Hippocampal formation (tissue), 2 donors: ENCODE data around the gene BLTP3A.
"Not testable (repeated sequence)": the region's sequence is repeated elsewhere in the genome, so short reads cannot be mapped to it uniquely, and the experiment has no call there.

Experiments used
- DNase-seq, 2 donors: peaks; one replicate each; lab custom pipeline; 2025; lab: John Stamatoyannopoulos, UW

The BLTP3A gene, protein sequence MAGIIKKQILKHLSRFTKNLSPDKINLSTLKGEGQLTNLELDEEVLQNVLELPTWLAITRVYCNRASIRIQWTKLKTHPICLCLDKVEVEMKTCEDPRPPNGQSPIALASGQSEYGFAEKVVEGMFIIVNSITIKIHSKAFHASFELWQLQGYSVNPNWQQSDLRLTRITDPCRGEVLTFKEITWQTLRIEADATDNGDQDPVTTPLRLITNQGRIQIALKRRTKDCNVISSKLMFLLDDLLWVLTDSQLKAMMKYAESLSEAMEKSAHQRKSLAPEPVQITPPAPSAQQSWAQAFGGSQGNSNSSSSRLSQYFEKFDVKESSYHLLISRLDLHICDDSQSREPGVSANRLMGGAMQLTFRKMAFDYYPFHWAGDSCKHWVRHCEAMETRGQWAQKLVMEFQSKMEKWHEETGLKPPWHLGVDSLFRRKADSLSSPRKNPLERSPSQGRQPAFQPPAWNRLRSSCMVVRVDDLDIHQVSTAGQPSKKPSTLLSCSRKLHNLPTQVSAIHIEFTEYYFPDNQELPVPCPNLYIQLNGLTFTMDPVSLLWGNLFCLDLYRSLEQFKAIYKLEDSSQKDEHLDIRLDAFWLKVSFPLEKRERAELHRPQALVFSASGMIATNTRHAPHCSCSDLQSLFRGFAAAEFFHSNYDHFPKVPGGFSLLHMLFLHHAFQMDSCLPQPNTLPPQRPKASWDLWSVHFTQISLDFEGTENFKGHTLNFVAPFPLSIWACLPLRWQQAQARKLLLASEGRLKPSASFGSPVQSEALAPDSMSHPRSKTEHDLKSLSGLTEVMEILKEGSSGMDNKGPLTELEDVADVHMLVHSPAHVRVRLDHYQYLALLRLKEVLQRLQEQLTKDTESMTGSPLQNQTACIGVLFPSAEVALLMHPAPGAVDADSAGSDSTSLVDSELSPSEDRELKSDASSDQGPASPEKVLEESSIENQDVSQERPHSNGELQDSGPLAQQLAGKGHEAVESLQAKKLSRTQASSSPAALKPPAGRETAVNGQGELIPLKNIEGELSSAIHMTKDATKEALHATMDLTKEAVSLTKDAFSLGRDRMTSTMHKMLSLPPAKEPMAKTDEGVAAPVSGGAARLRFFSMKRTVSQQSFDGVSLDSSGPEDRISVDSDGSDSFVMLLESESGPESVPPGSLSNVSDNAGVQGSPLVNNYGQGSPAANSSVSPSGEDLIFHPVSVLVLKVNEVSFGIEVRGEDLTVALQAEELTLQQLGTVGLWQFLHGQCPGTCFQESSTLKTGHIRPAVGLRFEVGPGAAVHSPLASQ (N-terminal part only)

DNA sequence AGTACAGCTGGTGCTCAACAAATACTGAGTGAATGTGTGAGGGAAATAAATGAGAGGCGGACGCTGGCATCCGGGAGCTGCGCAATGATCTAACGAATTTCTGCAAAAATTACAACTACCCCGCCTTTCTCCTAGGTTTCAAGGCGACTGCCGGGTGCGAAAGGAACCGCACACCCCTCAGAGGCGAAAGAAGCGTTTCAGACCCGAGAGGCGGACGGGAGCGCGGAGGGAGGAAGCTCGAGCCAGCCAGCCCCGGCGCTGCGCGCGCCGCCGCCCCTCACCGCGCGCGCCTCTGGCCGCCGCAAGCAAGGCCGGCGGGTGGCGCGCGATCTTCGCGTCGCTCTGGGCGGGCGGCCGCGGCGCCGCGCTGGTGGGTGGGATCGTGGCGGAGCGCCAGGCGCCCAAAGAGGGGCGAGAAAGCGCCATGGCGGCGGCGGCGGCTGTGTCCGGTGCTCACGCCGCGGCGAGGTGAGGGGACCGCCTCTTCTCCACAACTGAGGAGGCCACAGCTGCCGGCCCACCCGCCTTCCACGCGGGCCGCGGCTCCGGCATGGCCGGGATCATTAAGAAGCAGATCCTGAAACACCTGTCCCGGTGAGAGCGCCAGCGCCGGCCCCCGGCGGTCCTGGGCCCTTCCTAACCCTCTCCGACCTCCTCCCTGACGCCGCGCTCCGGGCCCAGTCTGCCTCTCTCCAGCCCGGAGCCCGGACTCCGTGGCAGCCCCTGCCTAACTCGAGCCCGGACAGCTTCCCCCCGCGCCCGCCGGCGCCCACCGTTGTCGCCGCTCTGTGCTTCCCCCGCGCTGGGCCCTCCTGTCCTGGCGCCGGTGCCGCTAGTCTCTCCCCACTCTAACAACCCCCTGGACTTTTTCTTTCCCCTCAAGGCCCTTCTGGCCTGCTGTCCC lies at the start of gene BLTP3A:
Gene BLTP3A, plus strand, starts transcription at position 383 of the 904 bp plus-strand sequence. Its CDS starts 168 bp downstream, at position 551.
- DNase-seq = peak; percentile 38 to 61

GRCh38 chr6:34742094-34742493 lies 49.8 kb upstream of the BLTP3A start:
- no peak for DNase-seq

- no peak for DNase-seq
Observed at GRCh38 chr6:34743625-34744293, 48.1 kb upstream of the BLTP3A start.

GRCh38 chr6:34744294-34744647 lies 47.6 kb upstream of the BLTP3A start:
- DNase-seq = not testable (repeated sequence)

- DNase-seq = no peak
Observed at GRCh38 chr6:34745277-34746103, 46.4 kb upstream of the BLTP3A start.

- DNase-seq = no peak
Observed at GRCh38 chr6:34746104-34746846, 45.6 kb upstream of the BLTP3A start.

DNA sequence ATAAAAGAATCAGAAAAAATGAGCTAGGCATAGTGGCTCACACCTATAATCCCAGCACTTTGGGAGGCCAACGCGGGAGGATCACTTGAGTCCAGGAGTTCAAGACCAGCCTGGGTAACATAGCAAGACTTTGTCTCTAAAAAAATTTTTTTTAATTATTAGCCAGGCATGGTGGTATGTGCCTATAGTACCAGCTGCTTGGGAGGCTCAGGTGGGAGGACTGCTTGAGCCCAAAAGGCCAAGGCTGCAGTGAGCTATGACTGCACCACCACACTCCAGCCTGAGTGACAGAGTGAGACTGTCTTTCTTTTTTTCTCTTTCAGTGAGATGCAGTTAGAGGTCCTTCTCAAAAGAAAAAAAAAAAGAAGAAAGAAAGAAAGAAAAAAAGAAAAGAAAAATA lies 43.1 kb upstream of the BLTP3A start:
- no peak for DNase-seq

- DNase-seq = not testable (repeated sequence)
Observed at GRCh38 chr6:34756513-34756856, 35.4 kb upstream of the BLTP3A start.

DNA sequence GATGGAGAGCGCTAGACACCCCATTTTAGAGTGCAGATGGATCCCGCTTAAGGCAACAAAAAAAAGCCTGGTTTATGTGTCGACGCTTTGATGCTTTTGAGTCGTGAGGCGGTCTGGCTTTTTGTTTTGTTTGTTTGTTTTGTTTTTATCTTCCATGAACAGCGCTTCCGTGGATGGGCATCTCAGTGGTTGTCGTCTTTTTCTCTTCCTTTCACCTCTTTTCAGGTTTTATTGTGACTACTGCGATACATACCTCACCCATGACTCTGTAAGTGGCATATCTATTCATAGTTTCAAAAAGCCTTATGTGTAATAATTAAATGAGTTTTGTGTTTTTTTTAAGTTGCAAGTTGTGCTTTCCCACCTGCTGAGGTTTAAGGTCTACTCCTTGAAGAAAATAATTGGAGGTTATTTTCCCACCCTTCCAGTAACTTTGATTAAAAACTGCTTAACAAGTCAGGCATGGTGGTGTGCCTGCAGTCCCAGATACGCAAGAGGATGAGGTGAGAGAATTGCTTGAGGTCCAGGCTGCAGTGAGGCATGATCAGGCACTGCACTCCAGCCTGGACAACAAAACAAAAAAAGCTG lies 34.1 kb upstream of the BLTP3A start:
- no peak for DNase-seq

GRCh38 chr6:34760108-34760507 lies 31.8 kb upstream of the BLTP3A start:
- DNase-seq = no peak

DNA sequence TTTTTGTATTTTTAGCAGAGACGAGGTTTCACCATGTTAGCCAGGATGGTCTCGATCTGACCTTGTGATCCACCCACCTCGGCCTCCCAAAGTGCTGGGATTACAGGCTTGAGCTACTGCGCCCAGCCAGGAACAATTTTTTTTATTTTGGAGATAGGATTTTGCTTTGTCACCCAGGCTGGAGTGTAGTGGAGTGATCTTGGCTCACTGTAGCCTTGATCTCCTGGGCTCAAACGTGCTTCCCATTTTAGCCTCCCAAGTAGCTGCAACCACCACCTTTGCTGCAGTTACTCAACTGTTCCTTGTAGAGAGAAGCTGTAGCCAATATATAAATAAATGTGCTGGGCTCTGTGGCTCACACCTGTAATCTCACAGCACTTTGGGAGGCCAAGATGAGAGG lies 30.2 kb upstream of the BLTP3A start:
- DNase-seq = not testable (repeated sequence)

- DNase-seq = no peak
Observed at GRCh38 chr6:34768148-34768547, 23.7 kb upstream of the BLTP3A start.

GRCh38 chr6:34771727-34772126 lies 20.2 kb upstream of the BLTP3A start:
- DNase-seq = no peak

- DNase-seq = no peak
Observed at GRCh38 chr6:34772940-34773339, 18.9 kb upstream of the BLTP3A start.

- DNase-seq = no peak
Observed at GRCh38 chr6:34773916-34774315, 18.0 kb upstream of the BLTP3A start.

GRCh38 chr6:34774967-34775366 lies 16.9 kb upstream of the BLTP3A start:
- no peak for DNase-seq

DNA sequence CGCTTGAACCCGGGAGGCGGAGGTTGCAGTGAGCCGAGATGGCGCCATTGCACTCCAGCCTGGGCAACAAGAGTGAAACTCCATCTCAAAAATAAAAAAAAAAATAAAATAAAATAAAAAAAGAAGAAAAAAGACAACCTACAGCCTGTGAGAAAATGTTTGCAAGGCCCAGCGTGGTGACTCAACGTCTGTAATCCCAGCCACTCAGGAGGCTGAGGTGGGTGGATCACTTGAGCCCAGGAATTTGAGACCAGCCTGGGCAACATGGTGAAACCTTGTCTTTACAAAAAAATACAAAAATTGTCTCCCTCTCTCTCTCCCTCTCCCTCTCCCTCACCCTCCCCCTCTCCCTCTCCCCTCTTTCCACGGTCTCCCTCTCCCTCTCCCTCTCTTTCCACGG lies 6.5 kb upstream of the BLTP3A start:
- not testable (repeated sequence) for DNase-seq

DNA sequence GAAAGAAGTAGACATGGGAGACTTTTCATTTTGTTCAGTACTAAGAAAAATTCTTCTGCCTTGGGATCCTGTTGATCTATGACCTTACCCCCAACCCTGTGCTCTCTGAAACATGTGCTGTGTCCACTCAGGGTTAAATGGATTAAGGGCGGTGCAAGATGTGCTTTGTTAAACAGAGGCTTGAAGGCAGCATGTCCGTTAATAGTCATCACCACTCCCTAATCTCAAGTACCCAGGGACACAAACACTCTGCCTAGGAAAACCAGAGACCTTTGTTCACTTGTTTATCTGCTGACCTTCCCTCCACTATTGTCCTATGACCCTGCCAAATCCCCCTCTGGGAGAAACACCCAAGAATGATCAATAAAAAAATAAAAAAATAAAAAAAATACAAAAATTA lies 4.7 kb upstream of the BLTP3A start:
- DNase-seq = not testable (repeated sequence)

DNA sequence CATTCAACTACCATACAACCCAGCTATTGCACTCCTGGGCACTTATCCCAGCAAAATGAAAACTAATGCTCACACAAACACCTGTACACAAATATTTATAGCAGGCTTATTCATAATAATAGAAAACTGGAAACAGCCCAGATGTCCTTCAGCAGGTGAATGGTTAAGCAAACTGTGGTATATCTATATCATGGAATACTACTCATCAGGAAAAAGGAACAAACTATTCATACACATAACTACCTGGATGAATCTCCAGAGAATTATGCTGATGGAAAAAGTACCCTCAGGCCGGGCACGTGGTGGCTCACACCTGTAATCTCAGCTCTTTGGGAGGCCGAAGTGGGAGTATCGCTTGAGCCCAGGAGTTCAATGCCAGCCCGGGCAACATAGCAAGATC lies 3.8 kb upstream of the BLTP3A start:
- no peak for DNase-seq
